ENCODE results near the gene CHD6. TPM values are rescaled to one million over a fixed set of nuclear protein-coding genes. Genes with fewer than 3 reads are reported as not detected.

Gene CHD6
- total RNA-seq, 2 experiments from 2014 or later: 114 to 126 TPM

GRCh38 chr20:41369673-41370072 lies 248.5 kb downstream of the CHD6 start:
- Histone ChIP-seq H3K27ac (ENCODE audit: low read depth in 1 of 2, low read length in 2 of 2) (no peak overlapping the region), H3K9me3 (ENCODE audit: control insufficient read depth in 1 of 2, insufficient read depth in 1 of 2, low read length in 2 of 2) (peaks cover 6 to 24% of the 10 kb centered on the region in 2 experiments), H3K4me1 (ENCODE audit: insufficient read depth, low read length) (no peaks in the 10 kb centered on the region), H3K4me3 (ENCODE audit: low read length) (no peak overlapping the region), H3K36me3 (ENCODE audit: insufficient read depth, low read length) (no peaks in the 10 kb centered on the region), H3K27me3 (ENCODE audit: control insufficient read depth in 1 of 2, insufficient read depth in 2 of 2, low read length in 2 of 2) (peaks cover 22 to 43% of the 10 kb centered on the region in 2 experiments)
- ATAC-seq (ENCODE audit: poor library complexity) (no peak), DNase-seq (no peak)
- peaks cover 56% of the 10 kb centered on the region for H3K27me3 Mint-ChIP-seq
- H3K27ac Mint-ChIP-seq: no peak overlapping the region
- intact Hi-C loops (cut with DNase I, micrococcal nuclease): no loop called here
- no peak for TF ChIP-seq CTCF (IDR thresholded peaks at IDR 0.05)
- H3K4me1 Mint-ChIP-seq (ENCODE audit: low read depth): peaks cover 8% of the 10 kb centered on the region
- H3K4me3 Mint-ChIP-seq: no peak overlapping the region
- peaks cover 5% of the 10 kb centered on the region for H3K9me3 Mint-ChIP-seq
- ChIA-PET POLR2A (interaction anchor here (0.6 kb wide), 1 partner anchor 16 kb away, joined by 3 read pairs; no protein-coding TSS in a partner anchor), CTCF (no interaction called here)
- no peaks in the 10 kb centered on the region for H3K36me3 Mint-ChIP-seq (ENCODE audit: low read depth)

GRCh38 chr20:41367956-41368355 lies 250.2 kb downstream of the CHD6 start:
- no peak overlapping the region for H3K27ac ChIP-seq (ENCODE audit: low read depth in 1 of 2, low read length in 2 of 2)
- DNase-seq (no peak), ATAC-seq (ENCODE audit: poor library complexity) (no peak)
- H3K27me3 ChIP-seq (ENCODE audit: control insufficient read depth in 1 of 2, insufficient read depth in 2 of 2, low read length in 2 of 2): peaks cover 20 to 44% of the 10 kb centered on the region in 2 experiments
- H3K4me1 ChIP-seq (ENCODE audit: insufficient read depth, low read length): no peaks in the 10 kb centered on the region
- no peak for TF ChIP-seq CTCF (IDR thresholded peaks at IDR 0.05)
- no peak overlapping the region for H3K27ac Mint-ChIP-seq
- peaks cover 6 to 19% of the 10 kb centered on the region in 2 experiments for H3K9me3 ChIP-seq (ENCODE audit: control insufficient read depth in 1 of 2, insufficient read depth in 1 of 2, low read length in 2 of 2)
- POLR2A ChIA-PET: no interaction called here
- H3K36me3 ChIP-seq (ENCODE audit: insufficient read depth, low read length): no peaks in the 10 kb centered on the region
- H3K27me3 Mint-ChIP-seq: peaks cover 49% of the 10 kb centered on the region
- H3K4me3 Mint-ChIP-seq: no peak overlapping the region
- peaks cover 5% of the 10 kb centered on the region for H3K9me3 Mint-ChIP-seq
- H3K4me3 ChIP-seq (ENCODE audit: low read length): no peak overlapping the region
- CTCF ChIA-PET: no interaction called here
- intact Hi-C loops (cut with DNase I, micrococcal nuclease): no loop called here
- H3K36me3 Mint-ChIP-seq (ENCODE audit: low read depth): no peaks in the 10 kb centered on the region
- H3K4me1 Mint-ChIP-seq (ENCODE audit: low read depth): peaks cover 8% of the 10 kb centered on the region

- Mint-ChIP-seq H3K9me3 (peaks cover 5% of the 10 kb centered on the region), H3K36me3 (ENCODE audit: low read depth) (no peaks in the 10 kb centered on the region), H3K27me3 (peaks cover 44% of the 10 kb centered on the region), H3K27ac (no peak overlapping the region), H3K4me1 (ENCODE audit: low read depth) (peaks cover 8% of the 10 kb centered on the region), H3K4me3 (peak overlapping the region; percentile 89)
- Histone ChIP-seq H3K36me3 (ENCODE audit: insufficient read depth, low read length) (no peaks in the 10 kb centered on the region), H3K4me1 (ENCODE audit: insufficient read depth, low read length) (no peaks in the 10 kb centered on the region), H3K27me3 (ENCODE audit: control insufficient read depth in 1 of 2, insufficient read depth in 2 of 2, low read length in 2 of 2) (peaks cover 20 to 44% of the 10 kb centered on the region in 2 experiments), H3K9me3 (ENCODE audit: control insufficient read depth in 1 of 2, insufficient read depth in 1 of 2, low read length in 2 of 2) (peaks cover 6 to 17% of the 10 kb centered on the region in 2 experiments), H3K27ac (ENCODE audit: low read depth in 1 of 2, low read length in 2 of 2) (no peak overlapping the region), H3K4me3 (ENCODE audit: low read length) (no peak overlapping the region)
- POLR2A ChIA-PET: no interaction called here
- TF ChIP-seq CTCF (IDR thresholded peaks at IDR 0.05): no peak
- no peak for ATAC-seq (ENCODE audit: poor library complexity)
- DNase-seq: no peak
- intact Hi-C loops (cut with DNase I, micrococcal nuclease): no loop called here
- CTCF ChIA-PET: no interaction called here
Measured at GRCh38 chr20:41367393-41367695, 250.8 kb downstream of the CHD6 start.
